Measurements from ENCODE around the gene KRT33A.

- TF ChIP-seq POLR2A (IDR thresholded peaks at IDR 0.05; ENCODE audit: low read depth, low read length) = no peak
- no peak for TF ChIP-seq POLR2AphosphoS5 (IDR thresholded peaks at IDR 0.05; ENCODE audit: low read depth, low read length)
- TF ChIP-seq TAF1 (IDR thresholded peaks at IDR 0.05; ENCODE audit: low read depth, low read length) = no peak
- TF ChIP-seq PAX5 (IDR thresholded peaks at IDR 0.05; ENCODE audit: insufficient read depth, low read length, severe bottlenecking) = no peak
- no peak for TF ChIP-seq SPI1 (IDR thresholded peaks at IDR 0.05; ENCODE audit: low read depth, low read length)
- no peak for TF ChIP-seq POU2F2 (IDR thresholded peaks at IDR 0.05; ENCODE audit: low read depth, low read length)
Measured at GRCh38 chr17:41315204-41315794, 35.3 kb downstream of the KRT33A start, which contains the start of gene KRTAP17-1.

Data from GM12891 (cell line).